H1 (cell line): ENCODE measurements around the gene KRTAP5-8. TPM values are rescaled to one million over a fixed set of nuclear protein-coding genes. Genes with fewer than 3 reads are reported as not detected.
"Not testable (repeated sequence)": the region's sequence is repeated elsewhere in the genome, so short reads cannot be mapped to it uniquely, and the experiment has no call there.

ENCODE experiments used
- CTCF ChIA-PET: fragments of 300-600 bp; sonication (Branson Sonifier 250); formaldehyde crosslinking; loops from one replicate; lab custom pipeline; 2021; ENCODE audit not compliant: partially characterized antibody; lab: Charles Lee
- POLR2A ChIA-PET: fragments of 300-600 bp; sonication (Branson Sonifier 250); formaldehyde crosslinking; loops from one replicate; lab custom pipeline; 2021; ENCODE audit warnings: inconsistent platforms; ENCODE audit not compliant: partially characterized antibody; lab: Charles Lee
- DNase-seq, 2 experiments: peaks; one replicate each; pipeline versions ENCODE4 v3.0.0 to v3.0.0-alpha.2; 2010 to 2022; ENCODE audit warnings: low spot score in 2 of 2, low read depth in 1 of 2, mixed read lengths in 1 of 2
- FAIRE-seq: peaks from 2 replicates; lab custom pipeline; 2011; peaks lifted over from hg19 to GRCh38; lab: Jason Lieb, UNC
- H2AFZ ChIP-seq: 2 replicates; pipeline ENCODE4 v1.8.1; 2012; ENCODE audit warnings: low read length, inconsistent platforms
- H2AK5ac ChIP-seq: 2 replicates; pipeline ENCODE4 v1.6.1; 2013; ENCODE audit warnings: low read depth, low read length
- H2BK120ac ChIP-seq: replicated peaks from 2 replicates; pipeline ENCODE3; 2013; ENCODE audit warnings: low read depth, low read length, inconsistent platforms
- H2BK12ac ChIP-seq: 2 replicates; pipeline ENCODE4 v1.6.1; 2013; ENCODE audit warnings: low read depth, low read length
- H2BK15ac ChIP-seq: 2 replicates; pipeline ENCODE4 v1.6.1; 2013; ENCODE audit warnings: low read length
- H2BK20ac ChIP-seq: 2 replicates; pipeline ENCODE4 v1.6.1; 2013; ENCODE audit warnings: low read length
- H2BK5ac ChIP-seq: 2 replicates; pipeline ENCODE4 v1.6.1; 2013; ENCODE audit warnings: low read depth, low read length
- H3K14ac ChIP-seq: 2 replicates; pipeline ENCODE4 v1.6.1; 2013; ENCODE audit warnings: inconsistent platforms; ENCODE audit not compliant: insufficient read length
- H3K18ac ChIP-seq: 2 replicates; pipeline ENCODE4 v1.6.1; 2013; ENCODE audit warnings: low read length; ENCODE audit errors: extremely low read depth
- H3K23ac ChIP-seq: 2 replicates; pipeline ENCODE4 v1.6.1; 2013; ENCODE audit warnings: inconsistent platforms; ENCODE audit not compliant: insufficient read length
- H3K23me2 ChIP-seq: 2 replicates; pipeline ENCODE4 v1.6.1; 2013; ENCODE audit warnings: low read depth, low read length
- H3K27ac ChIP-seq: 2 replicates; pipeline ENCODE4 v1.6.1; 2011; ENCODE audit warnings: low read depth, low read length, inconsistent platforms
- H3K27me3 ChIP-seq, 4 experiments: replicated peaks in 1 of 4; 1 replicate in 1 of 4; 2 replicates in 3 of 4; pipeline versions ENCODE4 v1.6.1 to v1.8.1; 2011 to 2013; ENCODE audit warnings: low read length in 3 of 4, mild to moderate bottlenecking in 3 of 4, inconsistent platforms in 2 of 4, mixed read lengths in 2 of 4, moderate library complexity in 1 of 4; ENCODE audit not compliant: control insufficient read depth in 3 of 4, insufficient read depth in 3 of 4; ENCODE audit errors: extremely low read depth in 1 of 4
- H3K36me3 ChIP-seq, 4 experiments: 2 replicates each; pipeline versions ENCODE4 v1.6.1 to v1.8.1; 2011 to 2013; ENCODE audit warnings: mild to moderate bottlenecking in 4 of 4, low read length in 3 of 4, moderate library complexity in 2 of 4, control low read depth in 1 of 4, inconsistent platforms in 1 of 4; ENCODE audit not compliant: insufficient read depth in 4 of 4, control insufficient read depth in 2 of 4
- H3K4ac ChIP-seq: replicated peaks from 2 replicates; pipeline ENCODE3; 2013; ENCODE audit warnings: low read length, low read depth, mixed read lengths, inconsistent platforms; ENCODE audit not compliant: insufficient read length
- H3K4me1 ChIP-seq, 4 experiments: replicated peaks in 1 of 4; 1 replicate in 1 of 4; 2 replicates in 3 of 4; pipeline versions ENCODE4 v1.6.1 to v1.8.1; 2011 to 2013; ENCODE audit warnings: low read length in 3 of 4, inconsistent platforms in 2 of 4, mixed read lengths in 1 of 4; ENCODE audit not compliant: insufficient read depth in 4 of 4, control insufficient read depth in 3 of 4
- H3K4me2 ChIP-seq, 2 experiments: 2 replicates each; pipeline versions ENCODE4 v1.6.1 to v1.8.1; 2011 to 2013; ENCODE audit warnings: low read depth in 2 of 2, low read length in 2 of 2, control low read depth in 1 of 2, inconsistent platforms in 1 of 2, mild to moderate bottlenecking in 1 of 2; ENCODE audit not compliant: insufficient read depth in 1 of 2
- H3K4me3 ChIP-seq, 4 experiments: fragments of 200-600, 300-600 bp in 1 of 4; sonication (generic), shearing (Covaris generic), sonication (Bioruptor Twin) in 1 of 4; 2 replicates each; pipeline versions ENCODE4 v1.5.1 to v1.8.1; 2011 to 2016; ENCODE audit warnings: low read length in 4 of 4, low read depth in 3 of 4, control low read depth in 2 of 4, inconsistent platforms in 2 of 4, mild to moderate bottlenecking in 2 of 4, mixed read lengths in 1 of 4, moderate library complexity in 1 of 4; ENCODE audit not compliant: insufficient read depth in 2 of 4; ENCODE audit errors: extremely low read depth in 1 of 4
- H3K56ac ChIP-seq: replicated peaks from 2 replicates; pipeline ENCODE3; 2013; ENCODE audit warnings: low read depth, mild to moderate bottlenecking, mixed read lengths, low read length, inconsistent platforms; ENCODE audit not compliant: insufficient read length
- H3K79me1 ChIP-seq: 2 replicates; pipeline ENCODE4 v1.6.1; 2013; ENCODE audit warnings: low read depth, low read length, control low read depth
- H3K79me2 ChIP-seq, 2 experiments: 2 replicates each; pipeline versions ENCODE4 v1.6.1 to v1.8.1; 2012 to 2013; ENCODE audit warnings: low read length in 2 of 2, mild to moderate bottlenecking in 2 of 2, inconsistent platforms in 1 of 2; ENCODE audit not compliant: insufficient read depth in 2 of 2, control insufficient read depth in 1 of 2
- H3K9ac ChIP-seq, 4 experiments: replicated peaks in 1 of 4; 1 replicate in 1 of 4; 2 replicates in 3 of 4; pipeline versions ENCODE4 v1.6.1 to v1.8.1; 2011 to 2013; ENCODE audit warnings: low read depth in 3 of 4, low read length in 3 of 4, control low read depth in 2 of 4, mild to moderate bottlenecking in 2 of 4, moderate library complexity in 2 of 4, inconsistent platforms in 1 of 4; ENCODE audit errors: extremely low read depth in 1 of 4
- H3K9me3 ChIP-seq, 2 experiments: 2 replicates each; pipeline versions ENCODE4 v1.6.1 to v1.8.1; 2012 to 2013; ENCODE audit warnings: mild to moderate bottlenecking in 2 of 2, moderate library complexity in 2 of 2, control low read depth in 1 of 2, inconsistent platforms in 1 of 2, low read depth in 1 of 2, low read length in 1 of 2, mixed read lengths in 1 of 2; ENCODE audit not compliant: insufficient read depth in 2 of 2
- H4K20me1 ChIP-seq, 2 experiments: replicated peaks in 1 of 2; 2 replicates each; pipeline versions ENCODE3 to v1.8.1; 2011 to 2013; ENCODE audit warnings: inconsistent platforms in 2 of 2, low read length in 2 of 2, mild to moderate bottlenecking in 1 of 2; ENCODE audit not compliant: insufficient read depth in 2 of 2, control insufficient read depth in 1 of 2
- H4K5ac ChIP-seq: 2 replicates; pipeline ENCODE4 v1.6.1; 2013; ENCODE audit warnings: low read length, low read depth, mixed read lengths, inconsistent platforms; ENCODE audit not compliant: insufficient read length
- H4K8ac ChIP-seq: 2 replicates; pipeline ENCODE4 v1.8.0; 2013; ENCODE audit warnings: mild to moderate bottlenecking, moderate library complexity, low read length, inconsistent platforms; ENCODE audit not compliant: insufficient read depth; ENCODE audit errors: extremely low read depth
- H4K91ac ChIP-seq: replicated peaks from 2 replicates; pipeline ENCODE3; 2013; ENCODE audit warnings: low read length, mixed read lengths, inconsistent platforms; ENCODE audit not compliant: insufficient read length
- WGBS, 2 experiments: shearing (Covaris generic) in 1 of 2; methylation state at CpG; one replicate each; pipeline versions ENCODE4 v1.1.6 to v1.1.7; 2013 to 2015; ENCODE audit warnings: low lambda C conversion rate in 2 of 2, mixed read lengths in 2 of 2, inconsistent platforms in 1 of 2, low coverage in 1 of 2, missing lambda C conversion rate in 1 of 2; ENCODE audit not compliant: insufficient replicate concordance in 2 of 2, insufficient coverage in 1 of 2, insufficient read length in 1 of 2; ENCODE audit errors: extremely low coverage in 1 of 2, missing lambda C conversion rate in 1 of 2; 5-methylcytosine and 5-hydroxymethylcytosine counted together
- polyA plus RNA-seq, 7 experiments: library from polyadenylated mRNA; depleted of rRNA in 3 of 7; stranded (reverse) in 5 of 7; unstranded in 2 of 7; fragments of >200 nt in 5 of 7; fragments of 200-250 nt in 2 of 7; gene quantifications; 1 replicate in 5 of 7; 2 replicates in 1 of 7; 4 replicates in 1 of 7; pipeline versions ENCODE4 v1.2.1 to v1.2.3, GENCODE V29; 2011 to 2013; ENCODE audit warnings: missing spikeins in 2 of 7, mixed read lengths in 2 of 7
- total RNA-seq: library from RNA; stranded (reverse); fragmentation: NEBNext Ultra II Directional; extraction: Animal tissue kit (Norgen Biotek cat#: 25700); gene quantifications from 2 replicates; pipeline ENCODE4 v1.2.1, GENCODE V29; 2021

Gene KRTAP5-8
- total and polyA plus RNA-seq, 2 of the 8 experiments (the other 6 are each of a cell fraction or from before 2014, with no cell fraction given) = not detected

- H4K5ac ChIP-seq, H2AK5ac ChIP-seq, H3K9me3 ChIP-seq, H3K27me3 ChIP-seq, H4K8ac ChIP-seq, H2BK20ac ChIP-seq, H4K20me1 ChIP-seq, H3K36me3 ChIP-seq, H3K9ac ChIP-seq, H3K4me2 ChIP-seq, H3K56ac ChIP-seq, H3K79me2 ChIP-seq, H3K4me3 ChIP-seq, H2AFZ ChIP-seq, H3K79me1 ChIP-seq, H3K4me1 ChIP-seq, H3K23me2 ChIP-seq, H2BK5ac ChIP-seq, H3K23ac ChIP-seq, H3K18ac ChIP-seq, H3K14ac ChIP-seq, H2BK120ac ChIP-seq, H4K91ac ChIP-seq, POLR2A ChIA-PET, CTCF ChIA-PET, H2BK15ac ChIP-seq, H2BK12ac ChIP-seq, FAIRE-seq, DNase-seq, H3K4ac ChIP-seq, H3K27ac ChIP-seq: not testable (repeated sequence)
- WGBS, 2 experiments = 80% methylated on average over 5 of the region's 5 CpGs; no CpG with 5 or more reads in 1 of the 2 experiments
Measured at GRCh38 chr11:71585673-71586072, 47.8 kb downstream of the KRTAP5-8 start.

- H4K91ac ChIP-seq, H3K23ac ChIP-seq, H4K5ac ChIP-seq, H2AK5ac ChIP-seq, H3K14ac ChIP-seq, H2BK15ac ChIP-seq, H2BK5ac ChIP-seq, H3K79me2 ChIP-seq, H3K27me3 ChIP-seq, H4K20me1 ChIP-seq, H3K36me3 ChIP-seq, H3K4me3 ChIP-seq, H3K4me2 ChIP-seq, H3K9ac ChIP-seq, H2BK20ac ChIP-seq, H3K23me2 ChIP-seq, H3K56ac ChIP-seq, FAIRE-seq, H3K4me1 ChIP-seq, POLR2A ChIA-PET, H2AFZ ChIP-seq, H3K4ac ChIP-seq, H4K8ac ChIP-seq, H2BK12ac ChIP-seq, H3K79me1 ChIP-seq, DNase-seq, H2BK120ac ChIP-seq, H3K9me3 ChIP-seq, H3K18ac ChIP-seq, H3K27ac ChIP-seq: not testable (repeated sequence)
- 64% methylated on average over 4 of the region's 4 CpGs; no CpG with 5 or more reads in 1 of the 2 experiments for WGBS, 2 experiments
- CTCF ChIA-PET = interaction anchor here (1.5 to 1.6 kb wide), 2 partner anchors 8 to 12 kb away, joined by 4 to 6 read pairs; no protein-coding TSS in a partner anchor
Measured at GRCh38 chr11:71588314-71588713, 50.5 kb downstream of the KRTAP5-8 start.
